Measurements from ENCODE around the gene MMS22L.

DNA sequence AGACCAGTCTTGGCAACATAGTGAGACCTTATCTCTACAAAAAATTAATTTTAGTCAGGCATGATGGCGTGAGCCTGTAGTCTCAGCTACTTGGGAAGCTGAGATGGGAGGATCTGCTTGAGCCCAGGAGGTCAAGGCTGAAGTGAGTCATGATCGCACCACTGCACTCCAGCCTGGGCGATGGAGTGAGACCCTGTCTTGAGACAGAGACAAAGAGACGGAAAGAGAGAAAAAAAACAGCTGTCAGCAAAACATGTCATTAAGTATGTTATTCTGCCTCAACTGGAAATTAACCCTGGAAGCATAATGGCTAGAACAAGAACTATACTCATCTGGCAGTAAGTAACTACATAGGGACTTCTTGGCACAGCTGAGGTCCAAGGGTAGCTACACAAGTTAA is 7.2 kb downstream of the MMS22L start:
- TF ChIP-seq, protein P1, sequence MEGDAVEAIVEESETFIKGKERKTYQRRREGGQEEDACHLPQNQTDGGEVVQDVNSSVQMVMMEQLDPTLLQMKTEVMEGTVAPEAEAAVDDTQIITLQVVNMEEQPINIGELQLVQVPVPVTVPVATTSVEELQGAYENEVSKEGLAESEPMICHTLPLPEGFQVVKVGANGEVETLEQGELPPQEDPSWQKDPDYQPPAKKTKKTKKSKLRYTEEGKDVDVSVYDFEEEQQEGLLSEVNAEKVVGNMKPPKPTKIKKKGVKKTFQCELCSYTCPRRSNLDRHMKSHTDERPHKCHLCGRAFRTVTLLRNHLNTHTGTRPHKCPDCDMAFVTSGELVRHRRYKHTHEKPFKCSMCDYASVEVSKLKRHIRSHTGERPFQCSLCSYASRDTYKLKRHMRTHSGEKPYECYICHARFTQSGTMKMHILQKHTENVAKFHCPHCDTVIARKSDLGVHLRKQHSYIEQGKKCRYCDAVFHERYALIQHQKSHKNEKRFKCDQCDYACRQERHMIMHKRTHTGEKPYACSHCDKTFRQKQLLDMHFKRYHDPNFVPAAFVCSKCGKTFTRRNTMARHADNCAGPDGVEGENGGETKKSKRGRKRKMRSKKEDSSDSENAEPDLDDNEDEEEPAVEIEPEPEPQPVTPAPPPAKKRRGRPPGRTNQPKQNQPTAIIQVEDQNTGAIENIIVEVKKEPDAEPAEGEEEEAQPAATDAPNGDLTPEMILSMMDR (IDR thresholded peaks at IDR 0.05): no peak
- TF ChIP-seq POLR2AphosphoS5 (IDR thresholded peaks at IDR 0.05): no peak
- no peak for TF ChIP-seq POLR2A (IDR thresholded peaks at IDR 0.05)
